OCI-LY3 (cell line): ENCODE data around the gene EBNA1BP2.
"Not testable (repeated sequence)": the region's sequence is repeated elsewhere in the genome, so short reads cannot be mapped to it uniquely, and the experiment has no call there.

Experiments
- H2AFZ ChIP-seq: fragments of 200-600, 300-600 bp; shearing (Covaris generic); 2 replicates; pipeline ENCODE4 v1.6.0; 2014; ENCODE audit warnings: antibody characterized with exemption, low read depth, low read length
- H3K27ac ChIP-seq: fragments of 200-600, 300-600 bp; sonication (generic); 2 replicates; pipeline ENCODE4 v1.5.1; 2014; ENCODE audit warnings: mild to moderate bottlenecking, low read length, moderate library complexity, mixed read lengths
- H3K27me3 ChIP-seq: fragments of 200-600, 300-600 bp; sonication (generic); 2 replicates; pipeline ENCODE4 v1.6.1; 2014; ENCODE audit warnings: low read depth, low read length, mixed read lengths
- H3K36me3 ChIP-seq: fragments of 200-600, 300-600 bp; sonication (generic); replicated peaks from 2 replicates; pipeline ENCODE3; 2014; ENCODE audit warnings: low read depth, low read length, mixed read lengths
- H3K4me1 ChIP-seq: fragments of 300-600, 200-600 bp; sonication (generic); 2 replicates; pipeline ENCODE4 v1.6.1; 2014; ENCODE audit warnings: low read length, mixed read lengths
- H3K4me2 ChIP-seq: fragments of 200-600, 300-600 bp; sonication (generic); 2 replicates; pipeline ENCODE4 v1.6.1; 2014; ENCODE audit warnings: low read length, mixed read lengths
- H3K4me3 ChIP-seq: fragments of 300-600, 200-600 bp; sonication (generic); 2 replicates; pipeline ENCODE4 v1.5.1; 2014; ENCODE audit warnings: antibody characterized with exemption, mild to moderate bottlenecking, low read length, moderate library complexity
- H3K79me2 ChIP-seq: fragments of 300-600, 200-600 bp; shearing (Covaris generic); 2 replicates; pipeline ENCODE4 v1.6.1; 2014; ENCODE audit warnings: mild to moderate bottlenecking, low read length, mixed read lengths
- H3K9ac ChIP-seq: fragments of 300-600, 200-600 bp; shearing (Covaris generic); 2 replicates; pipeline ENCODE4 v1.6.0; 2014; ENCODE audit warnings: mild to moderate bottlenecking, low read length, moderate library complexity
- H3K9me3 ChIP-seq: fragments of 200-600, 300-600 bp; shearing (Covaris generic); 2 replicates; pipeline ENCODE4 v1.6.1; 2014; ENCODE audit warnings: low read length, mixed read lengths; ENCODE audit not compliant: insufficient read depth
- H4K20me1 ChIP-seq: fragments of 200-600, 300-600 bp; sonication (generic); 2 replicates; pipeline ENCODE4 v1.6.1; 2016; ENCODE audit warnings: low read length, mixed read lengths; ENCODE audit not compliant: insufficient read depth
- CTCF ChIP-seq: fragments of 200-600, 300-600 bp; sonication (generic); IDR thresholded peaks from 2 replicates; pipeline ENCODE4 v1.5.1; 2014; ENCODE audit warnings: antibody characterized with exemption, low read length, low read depth
- EZH2phosphoT487 ChIP-seq: fragments of 200-600 bp; shearing (Covaris generic); IDR thresholded peaks from 2 replicates; pipeline ENCODE4 v1.6.1; 2018; ENCODE audit warnings: antibody characterized with exemption, mixed run types, low read depth

EBNA1BP2 gene

GRCh38 chr1:43214501-43215444 lies 42.7 kb upstream of the EBNA1BP2 start:
- Histone ChIP-seq H4K20me1 (no peaks in the 10 kb centered on the region), H3K79me2 (no peaks in the 10 kb centered on the region), H3K4me2 (no peak overlapping the region), H3K9me3 (no peaks in the 10 kb centered on the region), H3K36me3 (no peaks in the 10 kb centered on the region), H3K27ac (no peak overlapping the region), H3K9ac (no peak overlapping the region), H3K4me3 (no peak overlapping the region), H3K27me3 (no peaks in the 10 kb centered on the region), H2AFZ (no peak overlapping the region), H3K4me1 (no peaks in the 10 kb centered on the region)
- TF ChIP-seq EZH2phosphoT487 = no peak
- TF ChIP-seq CTCF = no peak

GRCh38 chr1:43208277-43208676 lies 36.2 kb upstream of the EBNA1BP2 start:
- H4K20me1 ChIP-seq, H3K9ac ChIP-seq, H3K4me2 ChIP-seq, H3K36me3 ChIP-seq, H3K27me3 ChIP-seq, H3K9me3 ChIP-seq, H3K27ac ChIP-seq, H3K79me2 ChIP-seq, H3K4me3 ChIP-seq, H2AFZ ChIP-seq: not testable (repeated sequence)
- peaks cover 10% of the 10 kb centered on the region for H3K4me1 ChIP-seq

GRCh38 chr1:43207229-43207853 lies 35.3 kb upstream of the EBNA1BP2 start:
- Histone ChIP-seq H3K4me2 (no peak overlapping the region), H3K36me3 (no peaks in the 10 kb centered on the region), H2AFZ (no peak overlapping the region), H4K20me1 (no peaks in the 10 kb centered on the region), H3K27ac (no peak overlapping the region), H3K27me3 (no peaks in the 10 kb centered on the region), H3K4me1 (peaks cover 10% of the 10 kb centered on the region), H3K4me3 (no peak overlapping the region), H3K79me2 (no peaks in the 10 kb centered on the region), H3K9me3 (no peaks in the 10 kb centered on the region), H3K9ac (no peak overlapping the region)
- TF ChIP-seq CTCF (no peak), EZH2phosphoT487 (no peak)

GRCh38 chr1:43206600-43207228 lies 34.6 kb upstream of the EBNA1BP2 start:
- Histone ChIP-seq H4K20me1 (no peaks in the 10 kb centered on the region), H3K4me2 (no peak overlapping the region), H3K36me3 (no peaks in the 10 kb centered on the region), H2AFZ (no peak overlapping the region), H3K27ac (no peak overlapping the region), H3K9ac (no peak overlapping the region), H3K9me3 (no peaks in the 10 kb centered on the region), H3K4me3 (no peak overlapping the region), H3K79me2 (no peaks in the 10 kb centered on the region), H3K4me1 (peaks cover 10% of the 10 kb centered on the region), H3K27me3 (no peaks in the 10 kb centered on the region)
- no peak for TF ChIP-seq EZH2phosphoT487
- TF ChIP-seq CTCF = no peak
